IPS-20b (cell line): ENCODE measurements around the gene CDKL2.

Experiments used
- H3K27ac ChIP-seq: one replicate; pipeline ENCODE4 v1.5.1; 2013; ENCODE audit warnings: low read length
- H3K27me3 ChIP-seq: 2 replicates; pipeline ENCODE4 v1.6.1; 2013; ENCODE audit warnings: mild to moderate bottlenecking, low read length, inconsistent platforms; ENCODE audit not compliant: insufficient read depth
- H3K36me3 ChIP-seq: 2 replicates; pipeline ENCODE4 v1.6.1; 2013; ENCODE audit warnings: low read depth, mild to moderate bottlenecking, inconsistent platforms, low read length, moderate library complexity; ENCODE audit not compliant: insufficient read depth
- H3K4me1 ChIP-seq: 2 replicates; pipeline ENCODE4 v1.6.1; 2013; ENCODE audit warnings: mild to moderate bottlenecking, control low read depth, inconsistent platforms, low read length, moderate library complexity; ENCODE audit not compliant: insufficient read depth
- H3K4me3 ChIP-seq: 2 replicates; pipeline ENCODE4 v1.5.1; 2013; ENCODE audit warnings: mild to moderate bottlenecking, low read length, inconsistent platforms
- H3K9ac ChIP-seq: 2 replicates; pipeline ENCODE4 v1.6.1; 2013; ENCODE audit warnings: low read depth, mild to moderate bottlenecking, inconsistent platforms, low read length, moderate library complexity
- H3K9me3 ChIP-seq: 2 replicates; pipeline ENCODE4 v1.6.1; 2013; ENCODE audit warnings: mild to moderate bottlenecking, low read depth, low read length, inconsistent platforms; ENCODE audit not compliant: insufficient read depth

Gene CDKL2

GRCh38 chr4:75593393-75593792, 36.9 kb downstream of the CDKL2 start:
- Histone ChIP-seq H3K4me3 (no peak overlapping the region), H3K9me3 (no peaks in the 10 kb centered on the region), H3K4me1 (no peaks in the 10 kb centered on the region), H3K9ac (no peak overlapping the region), H3K36me3 (no peaks in the 10 kb centered on the region), H3K27ac (no peak overlapping the region), H3K27me3 (no peaks in the 10 kb centered on the region)

DNA sequence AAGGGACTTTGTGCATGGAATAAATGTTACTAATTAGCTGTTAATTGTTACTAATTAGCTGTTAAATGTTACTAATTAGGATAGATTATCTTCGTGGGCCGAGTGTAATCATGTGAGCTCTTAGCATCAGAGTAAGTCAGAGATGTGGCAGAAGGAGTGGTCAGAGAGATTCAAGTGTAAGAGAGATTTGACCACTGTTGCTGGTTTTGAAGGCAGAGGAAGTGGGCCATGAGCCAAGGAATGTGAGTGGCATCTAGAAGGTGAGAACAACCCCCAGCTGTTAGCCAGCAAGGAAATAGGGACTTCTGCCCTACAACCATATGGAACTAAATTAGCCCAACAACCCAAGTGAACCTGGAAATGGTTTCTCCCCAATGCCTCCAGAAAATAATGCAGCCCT, 46.3 kb downstream of the CDKL2 start:
- Histone ChIP-seq H3K4me1 (no peaks in the 10 kb centered on the region), H3K9me3 (no peaks in the 10 kb centered on the region), H3K27me3 (no peaks in the 10 kb centered on the region), H3K4me3 (no peak overlapping the region), H3K36me3 (no peaks in the 10 kb centered on the region), H3K27ac (no peak overlapping the region), H3K9ac (no peak overlapping the region)

DNA sequence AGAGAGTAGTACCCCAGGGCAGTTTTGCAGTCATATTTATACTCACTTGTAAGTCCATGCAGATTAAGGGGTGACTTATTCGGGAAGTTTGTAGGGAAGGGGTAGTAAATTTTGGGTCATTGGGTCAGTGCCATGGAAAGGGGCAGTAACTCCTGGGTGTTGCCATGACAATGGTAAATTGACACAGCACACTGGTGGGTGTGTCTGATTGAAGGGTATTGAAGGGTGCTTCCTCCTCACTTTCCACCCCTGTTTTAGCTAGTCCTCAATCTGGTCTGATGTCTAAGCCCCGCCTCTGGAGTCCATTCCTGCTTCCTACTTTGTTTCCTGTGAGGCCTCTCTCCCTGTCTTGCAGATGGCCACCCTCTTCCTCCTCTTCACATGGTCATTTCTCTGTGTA, 62.6 kb downstream of the CDKL2 start:
- Histone ChIP-seq H3K36me3 (no peaks in the 10 kb centered on the region), H3K9me3 (no peaks in the 10 kb centered on the region), H3K4me3 (no peak overlapping the region), H3K4me1 (no peaks in the 10 kb centered on the region), H3K27ac (no peak overlapping the region), H3K27me3 (peaks cover 12% of the 10 kb centered on the region), H3K9ac (no peak overlapping the region)

- H3K27ac ChIP-seq: no peak overlapping the region
- no peaks in the 10 kb centered on the region for H3K36me3 ChIP-seq
- peaks cover 4% of the 10 kb centered on the region for H3K27me3 ChIP-seq
- H3K9me3 ChIP-seq: no peaks in the 10 kb centered on the region
- no peak overlapping the region for H3K4me3 ChIP-seq
- no peaks in the 10 kb centered on the region for H3K4me1 ChIP-seq
- H3K9ac ChIP-seq: no peak overlapping the region
These were observed 63.4 kb downstream of the CDKL2 start for GRCh38 chr4:75566911-75567310.

DNA sequence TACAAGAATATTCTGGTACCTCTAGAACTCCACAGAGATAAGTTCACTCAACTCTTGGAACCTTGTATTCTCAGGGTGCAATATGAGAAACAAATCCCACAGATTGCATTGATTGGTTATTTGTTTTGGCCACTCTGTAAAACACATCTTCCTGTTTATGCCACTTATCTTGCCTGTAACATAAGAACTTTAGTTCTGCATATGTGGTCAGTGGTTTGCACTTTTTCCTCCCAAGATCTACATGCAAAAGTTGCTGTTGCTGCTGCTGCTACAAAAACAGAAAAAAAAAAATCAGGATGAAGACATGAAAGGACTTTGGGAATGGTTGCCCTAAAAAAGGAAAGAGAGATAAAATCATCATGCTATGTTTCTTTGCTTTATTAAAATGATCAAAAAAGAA, 64.8 kb downstream of the CDKL2 start:
- Histone ChIP-seq H3K4me1 (no peaks in the 10 kb centered on the region), H3K9ac (no peak overlapping the region), H3K27me3 (no peaks in the 10 kb centered on the region), H3K36me3 (no peaks in the 10 kb centered on the region), H3K9me3 (no peaks in the 10 kb centered on the region), H3K4me3 (no peak overlapping the region), H3K27ac (no peak overlapping the region)

DNA sequence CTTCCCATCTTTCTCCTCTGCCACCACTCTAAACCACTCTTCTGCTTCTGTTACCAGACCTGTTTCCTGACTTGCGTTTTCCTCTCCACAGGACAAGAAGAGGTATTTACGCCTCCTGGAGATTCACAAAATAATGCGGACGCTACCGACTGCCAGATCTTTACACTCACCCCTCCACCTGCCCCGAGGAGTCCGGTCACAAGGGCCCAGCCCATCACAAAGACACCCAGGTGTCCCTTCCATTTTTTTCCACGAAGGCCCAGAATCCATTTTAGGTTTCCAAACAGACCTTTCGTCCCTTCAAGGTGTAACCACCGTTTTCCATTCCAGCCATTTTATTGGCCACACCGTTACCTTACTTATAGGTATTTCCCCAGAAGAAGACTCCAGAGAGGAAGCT, 66.3 kb downstream of the CDKL2 start:
- no peak overlapping the region for H3K9ac ChIP-seq
- H3K4me1 ChIP-seq: no peaks in the 10 kb centered on the region
- no peak overlapping the region for H3K27ac ChIP-seq
- no peaks in the 10 kb centered on the region for H3K9me3 ChIP-seq
- no peaks in the 10 kb centered on the region for H3K27me3 ChIP-seq
- H3K36me3 ChIP-seq: no peaks in the 10 kb centered on the region
- H3K4me3 ChIP-seq: no peak overlapping the region

GRCh38 chr4:75561789-75562188, 68.5 kb downstream of the CDKL2 start:
- Histone ChIP-seq H3K27me3 (no peaks in the 10 kb centered on the region), H3K9ac (no peak overlapping the region), H3K36me3 (no peaks in the 10 kb centered on the region), H3K4me3 (no peak overlapping the region), H3K9me3 (no peaks in the 10 kb centered on the region), H3K27ac (no peak overlapping the region), H3K4me1 (no peaks in the 10 kb centered on the region)

- Histone ChIP-seq H3K27ac (no peak overlapping the region), H3K9me3 (no peaks in the 10 kb centered on the region), H3K4me1 (0 out of 2 replicates have a peak, but pooled peaks cover 4% of the 10 kb centered on the region), H3K27me3 (no peaks in the 10 kb centered on the region), H3K9ac (no peak overlapping the region), H3K4me3 (no peak overlapping the region), H3K36me3 (no peaks in the 10 kb centered on the region)
These were observed 72.6 kb downstream of the CDKL2 start for GRCh38 chr4:75557696-75558095.

DNA sequence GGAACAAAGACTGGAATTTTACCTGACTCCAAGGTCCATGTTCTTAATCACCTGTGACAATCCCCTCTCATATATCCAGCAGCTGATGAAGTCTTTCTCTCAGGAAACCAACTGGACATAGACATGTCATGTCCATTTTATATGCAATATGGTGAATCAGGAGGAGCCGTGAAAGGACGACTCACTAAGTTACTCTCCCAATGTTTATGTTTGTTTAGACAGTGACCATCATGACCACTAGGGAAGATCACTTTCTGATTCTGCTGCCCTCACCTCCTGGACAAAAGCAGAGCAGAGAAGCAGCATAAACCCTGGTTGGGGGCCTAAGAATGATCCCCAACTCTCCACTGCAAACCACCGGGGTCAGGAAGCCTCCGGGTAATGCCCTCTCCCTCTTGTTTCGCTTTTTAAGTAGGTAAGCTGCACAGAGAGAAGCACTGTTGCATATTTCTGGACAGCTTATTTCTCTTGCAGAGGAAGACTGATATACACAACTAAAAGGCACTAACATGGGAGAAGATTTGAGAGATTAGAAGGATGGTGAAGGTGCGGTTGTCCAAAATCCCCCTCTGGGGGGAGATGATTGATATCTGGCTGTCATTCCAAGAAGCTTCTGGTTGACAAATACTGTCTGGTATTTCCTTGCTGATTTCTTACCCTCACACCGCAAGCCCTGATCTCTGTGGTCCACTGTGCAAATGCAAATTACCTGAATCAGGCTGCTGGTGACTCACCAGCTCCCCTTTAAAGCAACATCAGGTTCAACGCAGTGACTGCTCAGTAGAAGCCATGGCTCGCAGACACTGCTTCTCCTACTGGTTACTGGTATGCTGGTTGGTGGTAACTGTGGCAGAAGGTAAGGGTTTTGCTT, 74.8 kb downstream of the CDKL2 start, which contains the start of gene ODAPH:
TSS of gene ODAPH (plus strand) at position 773 of the 871 bp plus-strand sequence. CDS start at position 790, 17 bp downstream.
- Histone ChIP-seq H3K9me3 (no peaks in the 10 kb centered on the region), H3K27ac (no peak within 1 kb of the TSS), H3K4me3 (no peak within 1 kb of the TSS), H3K4me1 (0 out of 2 replicates have a peak, but pooled peaks cover 4% of the 10 kb centered on the region), H3K36me3 (no peaks in the 10 kb centered on the region), H3K9ac (no peak within 1 kb of the TSS), H3K27me3 (no peaks in the 10 kb centered on the region)

DNA sequence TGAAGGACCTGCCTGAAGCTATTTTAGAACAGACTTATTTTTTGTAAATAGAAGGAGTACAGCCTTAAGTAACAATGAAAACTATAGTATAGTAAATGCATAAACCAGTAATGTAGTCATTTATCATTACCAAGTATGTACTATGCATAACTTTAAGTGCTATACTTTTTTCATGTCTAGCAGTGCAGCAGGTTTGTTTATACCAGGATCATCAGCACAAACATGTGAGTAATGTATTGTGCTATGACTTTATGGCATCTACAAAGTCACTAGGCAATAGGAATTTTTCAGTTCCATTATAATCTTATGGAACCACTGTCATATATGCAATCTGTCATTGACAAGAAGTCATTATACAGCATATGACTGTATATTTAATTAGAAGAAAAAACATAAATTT, 77.9 kb downstream of the CDKL2 start:
- Histone ChIP-seq H3K4me1 (0 out of 2 replicates have a peak, but pooled peaks cover 4% of the 10 kb centered on the region), H3K27ac (no peak overlapping the region), H3K27me3 (no peaks in the 10 kb centered on the region), H3K9me3 (no peaks in the 10 kb centered on the region), H3K9ac (no peak overlapping the region), H3K36me3 (no peaks in the 10 kb centered on the region), H3K4me3 (no peak overlapping the region)

DNA sequence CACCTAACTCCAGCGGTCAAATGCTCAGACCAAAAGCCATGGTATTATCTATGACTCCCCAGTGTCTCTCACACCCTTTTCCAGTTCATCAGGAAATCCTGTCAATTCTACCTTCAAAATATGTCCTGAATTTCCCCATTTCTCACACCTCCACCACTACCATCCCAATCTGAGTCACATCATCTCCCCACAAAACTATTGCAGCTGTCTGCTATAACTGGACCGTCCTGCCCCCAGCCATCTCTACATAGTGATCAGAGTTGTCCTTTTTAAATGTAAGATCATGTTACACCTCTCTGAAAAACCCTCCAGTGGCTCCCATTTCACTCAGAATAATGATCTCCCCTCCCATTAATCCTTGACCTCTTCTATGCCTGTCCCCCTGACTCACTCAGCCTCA, 81.3 kb downstream of the CDKL2 start:
- H3K9me3 ChIP-seq: no peaks in the 10 kb centered on the region
- H3K27ac ChIP-seq: no peak overlapping the region
- H3K9ac ChIP-seq: no peak overlapping the region
- no peaks in the 10 kb centered on the region for H3K36me3 ChIP-seq
- H3K4me3 ChIP-seq: no peak overlapping the region
- H3K4me1 ChIP-seq: no peaks in the 10 kb centered on the region
- H3K27me3 ChIP-seq: no peaks in the 10 kb centered on the region

- Histone ChIP-seq H3K36me3 (no peaks in the 10 kb centered on the region), H3K27ac (no peak overlapping the region), H3K9ac (no peak overlapping the region), H3K27me3 (no peaks in the 10 kb centered on the region), H3K9me3 (no peaks in the 10 kb centered on the region), H3K4me3 (no peak overlapping the region), H3K4me1 (no peaks in the 10 kb centered on the region)
These were observed 82.5 kb downstream of the CDKL2 start for GRCh38 chr4:75547647-75548387.
